ENCODE measurements around the gene CALHM4.
"Not testable (repeated sequence)": the region's sequence is repeated elsewhere in the genome, so short reads cannot be mapped to it uniquely, and the experiment has no call there.

The CALHM4 gene

DNA sequence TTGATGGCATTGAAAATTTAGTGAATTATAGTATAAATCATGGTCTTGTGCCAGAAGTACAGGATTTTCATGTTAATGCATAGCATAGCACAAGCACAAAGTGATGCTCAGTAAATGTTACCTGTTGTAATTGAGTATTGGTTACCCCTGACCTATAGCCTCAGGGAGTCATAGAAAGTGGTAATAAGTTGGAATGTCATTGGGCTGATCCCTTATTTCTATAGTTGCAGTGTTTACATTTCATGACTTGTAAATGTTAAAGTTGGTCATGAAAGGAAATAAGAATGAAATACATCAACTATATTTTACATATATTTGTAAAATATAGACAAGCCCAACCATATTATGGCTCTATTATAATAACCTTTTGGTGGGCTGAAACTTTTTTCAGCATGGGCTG is 24.8 kb downstream of the CALHM4 start:
- no peak for DNase-seq

DNA sequence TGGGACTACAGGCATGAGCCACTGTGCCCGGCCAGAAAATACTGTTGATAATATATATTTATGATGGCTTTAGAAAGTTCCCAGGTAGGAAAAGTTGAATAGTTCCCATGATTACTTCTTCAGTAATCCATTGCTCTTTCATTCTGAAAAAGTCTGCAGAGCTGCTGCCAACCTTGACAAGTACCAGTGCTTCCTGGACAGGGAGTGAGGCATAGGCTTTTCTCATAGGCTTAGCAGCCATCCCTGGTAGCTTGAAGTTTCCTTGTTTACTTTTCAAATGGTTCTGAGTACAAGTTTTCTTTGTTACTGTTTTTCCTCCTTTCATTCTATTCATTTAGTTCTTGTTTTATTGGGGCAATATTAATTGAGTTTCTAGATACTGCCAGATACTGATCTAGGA is 25.6 kb downstream of the CALHM4 start:
- no peak for DNase-seq

DNA sequence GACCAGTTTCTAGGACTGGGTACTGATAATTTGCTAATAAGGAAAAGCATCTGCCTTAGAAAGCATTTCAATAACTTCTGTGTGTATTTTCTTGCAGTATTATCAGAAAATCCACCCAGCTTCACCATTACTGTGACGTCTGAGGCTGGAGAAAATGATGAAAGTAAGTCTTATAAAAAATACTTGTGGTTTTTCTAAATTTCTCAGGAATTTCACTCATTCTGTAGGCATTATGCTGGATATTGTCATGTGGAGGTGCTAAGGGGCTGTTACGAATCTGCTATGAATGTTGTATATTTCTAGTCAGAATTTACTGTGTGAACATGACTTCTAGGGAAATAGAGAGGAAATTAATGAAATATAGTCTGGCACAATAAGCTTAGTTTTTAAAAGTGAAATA is 26.6 kb downstream of the CALHM4 start:
- DNase-seq, result no peak

DNA sequence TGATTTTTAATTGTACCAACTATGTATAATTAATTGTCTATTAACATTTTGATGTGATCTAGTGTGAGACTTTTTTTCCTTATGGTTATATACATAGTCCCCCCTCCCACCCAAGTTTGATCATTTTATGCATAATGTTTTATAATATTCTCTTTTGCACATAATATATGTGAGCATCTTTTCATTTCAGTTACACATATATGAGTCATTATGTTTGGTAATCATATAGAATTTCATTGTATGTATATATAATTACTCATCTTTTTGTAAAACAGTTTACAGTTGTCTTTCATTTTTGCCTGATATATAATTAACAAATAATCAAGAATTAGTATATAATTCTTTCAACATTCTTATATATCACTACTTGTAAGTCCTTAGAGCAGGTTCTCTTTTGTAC is 32.7 kb downstream of the CALHM4 start:
- DNase-seq, result no peak

DNA sequence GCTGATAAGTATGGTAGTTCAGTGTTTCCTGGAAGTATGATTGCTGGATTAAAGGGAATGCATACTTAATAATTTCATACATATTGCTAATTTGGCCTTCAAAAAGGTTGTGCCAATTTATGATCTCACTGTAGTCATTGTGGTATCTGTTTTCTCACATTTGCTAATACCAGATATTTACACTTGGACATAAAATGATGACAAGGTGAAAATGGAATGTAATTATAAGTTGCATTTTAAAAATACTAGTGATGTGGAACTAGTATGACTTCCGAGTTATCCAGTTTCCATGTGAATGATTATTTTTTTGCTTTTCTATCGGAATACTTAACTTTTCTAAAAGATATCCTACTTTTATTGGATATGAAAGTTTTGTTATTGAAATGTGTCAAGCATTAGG is 33.2 kb downstream of the CALHM4 start:
- no peak for DNase-seq

DNA sequence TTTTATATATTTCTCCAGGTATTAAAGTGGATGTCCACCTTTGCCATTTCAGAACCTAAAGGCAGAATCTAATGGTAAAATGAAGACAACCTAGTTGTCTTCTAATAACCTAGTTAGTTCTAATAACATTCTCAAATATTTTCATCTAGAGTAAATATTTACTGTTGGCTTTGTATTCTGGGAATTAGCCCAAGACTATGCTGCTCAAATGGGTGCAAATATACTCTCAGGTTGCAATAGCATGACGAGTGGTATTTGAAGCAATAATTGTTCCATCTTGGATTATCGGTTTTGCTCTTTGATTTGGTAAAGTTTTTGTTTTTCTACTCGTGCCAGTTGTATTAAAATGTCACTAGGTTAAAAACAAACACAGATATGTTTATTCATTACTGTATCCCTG is 41.7 kb downstream of the CALHM4 start:
- no peak for DNase-seq

DNA sequence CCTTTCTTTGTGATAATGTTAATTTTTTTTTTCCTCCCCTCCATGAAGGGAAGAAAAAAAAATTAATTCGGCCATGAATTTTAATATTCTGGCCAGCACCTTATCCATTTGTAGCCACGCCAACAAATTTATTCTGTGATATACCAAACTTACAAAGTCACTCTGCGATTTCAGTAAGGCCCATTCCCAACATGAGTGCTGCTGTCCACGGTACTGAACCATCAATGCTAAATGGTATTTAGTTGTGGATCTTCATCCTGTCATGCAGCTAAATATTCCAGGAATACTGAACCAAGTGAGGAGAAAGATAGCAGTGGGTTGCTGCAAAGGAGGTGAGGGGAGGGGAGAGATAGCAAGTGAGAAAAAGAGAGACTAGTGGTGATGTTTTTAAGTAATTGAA is 43.3 kb downstream of the CALHM4 start:
- no peak for DNase-seq

DNA sequence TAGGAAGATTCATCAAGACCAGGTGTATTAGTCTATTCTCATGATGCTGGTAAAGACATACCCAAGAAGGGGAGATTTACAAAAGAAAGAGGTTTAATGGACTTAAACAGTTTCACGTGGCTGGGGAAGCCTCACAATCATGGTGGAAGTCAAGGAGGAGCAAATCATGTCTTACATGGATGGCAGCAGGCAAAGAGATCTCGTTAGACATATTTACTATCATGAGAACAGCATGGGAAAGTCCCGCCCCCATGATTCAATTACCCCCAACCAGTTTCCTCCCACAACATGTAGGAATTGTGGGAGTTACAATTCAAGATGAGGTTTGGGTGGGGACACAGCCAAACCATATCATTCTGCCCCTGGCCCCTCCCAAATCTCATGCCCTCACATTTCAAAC is 50.4 kb downstream of the CALHM4 start:
- DNase-seq, result not testable (repeated sequence)

DNA sequence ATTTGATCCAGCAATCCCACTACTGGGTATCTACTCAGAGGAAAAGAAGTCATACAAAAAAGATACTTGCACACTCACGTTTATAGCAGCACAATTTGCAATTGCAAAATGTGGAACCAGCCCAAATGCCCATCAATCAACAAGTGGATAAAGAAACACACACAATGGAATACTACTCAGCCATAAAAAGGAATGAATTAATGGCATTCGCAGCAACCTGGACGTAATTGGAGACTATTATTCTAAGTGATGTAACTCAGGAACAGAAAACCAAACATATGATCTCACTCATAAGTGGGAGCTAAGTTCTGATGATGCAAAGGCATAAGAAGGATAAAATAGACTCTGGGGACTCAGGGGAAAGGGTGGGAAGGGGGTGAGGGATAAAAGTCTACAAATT is 51.3 kb downstream of the CALHM4 start:
- DNase-seq, result not testable (repeated sequence)

DNA sequence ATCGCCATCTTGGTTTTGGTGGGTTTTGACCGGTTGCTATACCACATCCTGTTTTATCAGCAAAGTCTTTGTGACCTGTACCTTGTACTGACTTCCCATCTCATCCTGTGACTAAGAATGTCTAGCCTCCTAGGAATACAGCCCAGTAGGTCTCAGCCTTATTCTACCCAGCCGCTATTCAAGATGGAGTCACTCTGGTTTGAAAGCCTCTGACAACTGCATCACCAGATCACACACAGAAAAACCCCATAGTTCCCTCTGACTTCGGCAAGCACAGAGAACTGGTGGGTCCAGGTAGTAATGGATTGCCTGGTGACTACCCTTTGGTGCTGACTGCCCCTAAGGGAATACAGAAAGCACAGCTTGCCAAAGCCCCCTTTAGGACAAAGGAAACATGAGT is 52.4 kb downstream of the CALHM4 start:
- DNase-seq, result no peak
